Measurements from ENCODE around the gene FAM43A. TPM values are rescaled to one million over a fixed set of nuclear protein-coding genes. Genes with fewer than 3 reads are reported as not detected.

FAM43A gene
- total and polyA plus RNA-seq, 2 of the 4 experiments (the other 2 are of a cell fraction): 3.0 to 11.5 TPM

GRCh38 chr3:194731506-194732073 lies 45.9 kb downstream of the FAM43A start:
- Histone ChIP-seq H4K5ac (ENCODE audit: low read depth, low read length) (no peak overlapping the region), H3K18ac (ENCODE audit: low read depth, low read length) (no peak overlapping the region), H3K27ac (ENCODE audit: insufficient read depth, low read length) (no peak overlapping the region), H2AK9ac (replicated peaks; ENCODE audit: low read depth, low read length, poor library complexity) (no peak overlapping the region), H3K36me3 (ENCODE audit: control insufficient read depth, insufficient read depth, low read length) (no peaks in the 10 kb centered on the region), H3K14ac (replicated peaks; ENCODE audit: low read depth, low read length) (no peak overlapping the region), H3K56ac (ENCODE audit: extremely low read depth, insufficient read depth, low read length) (no peak overlapping the region), H2BK20ac (ENCODE audit: low read depth, low read length) (no peak overlapping the region), H3K4me3 (ENCODE audit: insufficient read depth, low read depth, low read length) (no peak overlapping the region), H3K4me2 (ENCODE audit: low read depth, low read length) (no peak overlapping the region), H3K23ac (ENCODE audit: low read depth, low read length) (no peak overlapping the region), H3K4ac (ENCODE audit: low read depth, low read length) (no peak overlapping the region), H2AFZ (replicated peaks; ENCODE audit: low read length, poor library complexity) (no peak overlapping the region), H3K9me3 (ENCODE audit: control insufficient read depth, insufficient read depth, low read length) (peaks cover 8% of the 10 kb centered on the region), H3K9me1 (ENCODE audit: insufficient read depth, low read length) (no peaks in the 10 kb centered on the region; the same call in 1 of the 2 replicates), H4K91ac (ENCODE audit: insufficient read depth, low read depth, low read length) (no peak overlapping the region), H3K9ac (ENCODE audit: low read depth, low read length) (no peak overlapping the region), H2BK5ac (ENCODE audit: low read depth, low read length, poor library complexity, severe bottlenecking) (no peak overlapping the region), H2AK5ac (ENCODE audit: low read depth, low read length) (no peak overlapping the region), H3K27me3 (ENCODE audit: control insufficient read depth, insufficient read depth, low read length) (peaks cover 46% of the 10 kb centered on the region), H3K4me1 (ENCODE audit: control insufficient read depth, insufficient read depth, low read length) (peaks cover 5% of the 10 kb centered on the region; the same call in 1 of the 2 replicates), H4K20me1 (ENCODE audit: insufficient read depth, low read length) (no peaks in the 10 kb centered on the region), H2BK120ac (ENCODE audit: low read depth, low read length) (no peak overlapping the region), H4K8ac (ENCODE audit: low read depth in 2 of 2, low read length in 2 of 2) (no peak overlapping the region), H3K79me1 (ENCODE audit: low read depth in 1 of 2, low read length in 2 of 2) (no peaks in the 10 kb centered on the region), H2BK15ac (ENCODE audit: low read depth, low read length) (no peak overlapping the region)
- ChIA-PET CTCF (no interaction called here), POLR2A (ENCODE audit: unreplicated experiment) (no interaction called here)
- no peak for DNase-seq
- WGBS, 2 experiments (ENCODE audit: extremely low coverage in 2 of 2, insufficient read length in 1 of 2): no CpG with 5 or more reads among the region's 5 CpGs
- intact Hi-C loops (cut with micrococcal nuclease) (no loop called here), dilution Hi-C loops (cut with HindIII; ENCODE audit: low sequenced_read_pairs, unreplicated experiment) (no loop called here), in situ Hi-C loops (cut with MboI; ENCODE audit: low sequenced_read_pairs) (no loop called here)
- ATAC-seq (ENCODE audit: low read depth): no peak
- BruUV-seq (replicated peaks): no TSS peak
- TF ChIP-seq SMC3 (IDR thresholded peaks at IDR 0.05; ENCODE audit: low read depth, low read length) (no peak), NFE2L2 (IDR thresholded peaks at IDR 0.05; ENCODE audit: low read depth, low read length) (no peak), ELK1 (IDR thresholded peaks at IDR 0.05; ENCODE audit: borderline replicate concordance, low read depth, low read length) (no peak), MAFK (IDR thresholded peaks at IDR 0.05; ENCODE audit: low read depth, low read length) (no peak), CHD1 (IDR thresholded peaks at IDR 0.05; ENCODE audit: low read depth, low read length) (no peak), FOS (IDR thresholded peaks at IDR 0.05; ENCODE audit: low read depth, low read length) (no peak), RCOR1 (IDR thresholded peaks at IDR 0.05; ENCODE audit: insufficient replicate concordance, low read length) (no peak), MXI1 (IDR thresholded peaks at IDR 0.05; ENCODE audit: borderline replicate concordance, low read depth, low read length) (no peak)
- TF ChIP-seq, protein P1, sequence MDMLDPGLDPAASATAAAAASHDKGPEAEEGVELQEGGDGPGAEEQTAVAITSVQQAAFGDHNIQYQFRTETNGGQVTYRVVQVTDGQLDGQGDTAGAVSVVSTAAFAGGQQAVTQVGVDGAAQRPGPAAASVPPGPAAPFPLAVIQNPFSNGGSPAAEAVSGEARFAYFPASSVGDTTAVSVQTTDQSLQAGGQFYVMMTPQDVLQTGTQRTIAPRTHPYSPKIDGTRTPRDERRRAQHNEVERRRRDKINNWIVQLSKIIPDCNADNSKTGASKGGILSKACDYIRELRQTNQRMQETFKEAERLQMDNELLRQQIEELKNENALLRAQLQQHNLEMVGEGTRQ (IDR thresholded peaks at IDR 0.05; ENCODE audit: low read depth, low read length): no peak

All from IMR-90 (cell line).